Measurements from ENCODE around the gene PLEKHA3.
"Not testable (repeated sequence)": the region's sequence is repeated elsewhere in the genome, so short reads cannot be mapped to it uniquely, and the experiment has no call there.

PLEKHA3 gene

GRCh38 chr2:178479275-178479616, 1.0 kb upstream of the PLEKHA3 start:
- DNase-seq = no peak

- no peak for DNase-seq
Measured at GRCh38 chr2:178479758-178480226, 465 bp upstream of the PLEKHA3 start.

- no peak for DNase-seq
Measured at GRCh38 chr2:178482437-178482836, 2.2 kb downstream of the PLEKHA3 start.

GRCh38 chr2:178484245-178485041, 4.2 kb downstream of the PLEKHA3 start:
- DNase-seq = no peak

GRCh38 chr2:178485356-178485755, 5.1 kb downstream of the PLEKHA3 start:
- DNase-seq = no peak

- no peak for DNase-seq
Measured at GRCh38 chr2:178491612-178492011, 11.4 kb downstream of the PLEKHA3 start.

GRCh38 chr2:178496049-178496448, 15.8 kb downstream of the PLEKHA3 start:
- no peak for DNase-seq

GRCh38 chr2:178498137-178498536, 17.9 kb downstream of the PLEKHA3 start:
- no peak for DNase-seq

GRCh38 chr2:178499640-178500039, 19.4 kb downstream of the PLEKHA3 start:
- DNase-seq = no peak

- no peak for DNase-seq
Measured at GRCh38 chr2:178502751-178503150, 22.5 kb downstream of the PLEKHA3 start.

GRCh38 chr2:178506101-178506500, 25.8 kb downstream of the PLEKHA3 start:
- no peak for DNase-seq

- no peak for DNase-seq
Measured at GRCh38 chr2:178506524-178506923, 26.3 kb downstream of the PLEKHA3 start.

GRCh38 chr2:178506949-178507348, 26.7 kb downstream of the PLEKHA3 start:
- DNase-seq = no peak

- DNase-seq = no peak
Measured at GRCh38 chr2:178508646-178509045, 28.4 kb downstream of the PLEKHA3 start.

- no peak for DNase-seq
Measured at GRCh38 chr2:178510384-178510783, 30.1 kb downstream of the PLEKHA3 start.

- DNase-seq = no peak
Measured at GRCh38 chr2:178512484-178512883, 32.2 kb downstream of the PLEKHA3 start.

GRCh38 chr2:178513876-178514275, 33.6 kb downstream of the PLEKHA3 start:
- no peak for DNase-seq

GRCh38 chr2:178514664-178515063, 34.4 kb downstream of the PLEKHA3 start:
- DNase-seq = no peak

- DNase-seq = no peak
Measured at GRCh38 chr2:178517496-178517895, 37.2 kb downstream of the PLEKHA3 start.

- DNase-seq = no peak
Measured at GRCh38 chr2:178521304-178522150, 41.3 kb downstream of the PLEKHA3 start.

- peak; percentile 70 for DNase-seq
Measured at GRCh38 chr2:178522950-178523595, 42.8 kb downstream of the PLEKHA3 start.

- no peak for DNase-seq
Measured at GRCh38 chr2:178523596-178524134, 43.4 kb downstream of the PLEKHA3 start.

GRCh38 chr2:178525010-178525409, 44.8 kb downstream of the PLEKHA3 start:
- DNase-seq = not testable (repeated sequence)

All from activated effector memory CD4-positive, alpha-beta T cell treated with Interleukin-2 at 50 U/mL for 16 hours (primary cell).